Testis (tissue), 2 donors: ENCODE results near the gene GABBR2.

Source experiments
- CTCF ChIP-seq, 3 experiments: fragments of 450-650 bp in 2 of 3; fragments of 200-600 bp in 1 of 3; sonication (generic) in 1 of 3; IDR thresholded peaks; one replicate each; pipeline ENCODE4 v1.5.1; 2016 to 2019; ENCODE audit warnings: antibody characterized with exemption in 3 of 3, mild to moderate bottlenecking in 2 of 3, moderate library complexity in 1 of 3
- POLR2A ChIP-seq: fragments of 450-650 bp; IDR thresholded peaks from one replicate; pipeline ENCODE4 v1.6.1; 2017; ENCODE audit warnings: antibody characterized with exemption, mild to moderate bottlenecking, moderate library complexity

- TF ChIP-seq POLR2A (no peak), CTCF (IDR thresholded peaks at IDR 0.05) (no peak)
Observed at GRCh38 chr9:98491231-98491651, 217.5 kb downstream of the GABBR2 start.
